H9 (cell line): ENCODE measurements around the gene KISS1R. TPM values are rescaled to one million over a fixed set of nuclear protein-coding genes. Genes with fewer than 3 reads are reported as not detected.

Experiments
- DNase-seq: peaks from one replicate; pipeline ENCODE4 v3.0.0-alpha.2; 2017
- H2AFZ ChIP-seq: one replicate; pipeline ENCODE4 v1.6.1; 2013; ENCODE audit warnings: mild to moderate bottlenecking, low read length, control low read depth, moderate library complexity
- H2AK5ac ChIP-seq: 2 replicates; pipeline ENCODE4 v1.6.1; 2013; ENCODE audit warnings: low read length, control low read depth, mixed read lengths; ENCODE audit not compliant: insufficient read length
- H2BK120ac ChIP-seq: one replicate; pipeline ENCODE4 v1.6.1; 2013; ENCODE audit warnings: low read depth, mild to moderate bottlenecking, low read length, control low read depth, inconsistent platforms; ENCODE audit not compliant: poor library complexity, severe bottlenecking
- H2BK12ac ChIP-seq: 2 replicates; pipeline ENCODE4 v1.6.1; 2013; ENCODE audit warnings: low read length, control low read depth, mixed read lengths, low read depth; ENCODE audit not compliant: insufficient read length
- H2BK15ac ChIP-seq: 2 replicates; pipeline ENCODE4 v1.6.1; 2013; ENCODE audit warnings: low read depth, low read length, control low read depth
- H2BK20ac ChIP-seq: one replicate; pipeline ENCODE4 v1.6.1; 2013; ENCODE audit warnings: low read depth, mild to moderate bottlenecking, low read length, control low read depth, inconsistent platforms; ENCODE audit not compliant: poor library complexity, severe bottlenecking
- H2BK5ac ChIP-seq: 2 replicates; pipeline ENCODE4 v1.6.1; 2013; ENCODE audit warnings: low read length, control low read depth, mixed read lengths; ENCODE audit not compliant: insufficient read length
- H3K14ac ChIP-seq: 2 replicates; pipeline ENCODE4 v1.6.1; 2013; ENCODE audit warnings: low read length, control low read depth; ENCODE audit not compliant: insufficient read depth
- H3K18ac ChIP-seq: 2 replicates; pipeline ENCODE4 v1.6.1; 2013; ENCODE audit warnings: low read depth, mild to moderate bottlenecking, mixed read lengths, low read length, control low read depth; ENCODE audit not compliant: insufficient read length
- H3K23ac ChIP-seq: 2 replicates; pipeline ENCODE4 v1.6.1; 2013; ENCODE audit warnings: low read length, control low read depth, mixed read lengths, low read depth; ENCODE audit not compliant: insufficient read length
- H3K23me2 ChIP-seq: 2 replicates; pipeline ENCODE4 v1.6.1; 2013; ENCODE audit warnings: low read depth, mild to moderate bottlenecking, mixed read lengths, low read length, control low read depth; ENCODE audit not compliant: insufficient read length, poor library complexity, severe bottlenecking
- H3K27ac ChIP-seq: 2 replicates; pipeline ENCODE4 v1.5.1; 2013; ENCODE audit warnings: low read length, control low read depth, mixed read lengths, low read depth; ENCODE audit not compliant: insufficient read length
- H3K27me3 ChIP-seq: 2 replicates; pipeline ENCODE4 v1.6.1; 2013; ENCODE audit warnings: low read length, control low read depth, inconsistent platforms; ENCODE audit not compliant: insufficient read depth
- H3K4ac ChIP-seq: 2 replicates; pipeline ENCODE4 v1.6.1; 2013; ENCODE audit warnings: low read depth, mild to moderate bottlenecking, control low read depth, inconsistent platforms, low read length, moderate library complexity
- H3K4me1 ChIP-seq: 2 replicates; pipeline ENCODE4 v1.6.1; 2013; ENCODE audit warnings: low read length, control low read depth, inconsistent platforms; ENCODE audit not compliant: insufficient read depth
- H3K4me2 ChIP-seq: 2 replicates; pipeline ENCODE4 v1.6.1; 2013; ENCODE audit warnings: low read length, control low read depth, mixed read lengths; ENCODE audit not compliant: insufficient read length, insufficient read depth
- H3K56ac ChIP-seq: 2 replicates; pipeline ENCODE4 v1.6.1; 2013; ENCODE audit warnings: low read depth, mild to moderate bottlenecking, mixed read lengths, low read length, control low read depth; ENCODE audit not compliant: insufficient read length
- H3K79me1 ChIP-seq: 2 replicates; pipeline ENCODE4 v1.6.1; 2013; ENCODE audit warnings: low read depth, mild to moderate bottlenecking, moderate library complexity, low read length, control low read depth, inconsistent platforms; ENCODE audit not compliant: insufficient read depth, poor library complexity, severe bottlenecking
- H3K79me2 ChIP-seq: 2 replicates; pipeline ENCODE4 v1.6.1; 2013; ENCODE audit warnings: low read length, control low read depth, inconsistent platforms; ENCODE audit not compliant: insufficient read depth
- H3K9ac ChIP-seq: 2 replicates; pipeline ENCODE4 v1.6.1; 2013; ENCODE audit warnings: low read length, control low read depth, mixed read lengths; ENCODE audit not compliant: insufficient read length; ENCODE audit errors: extremely low read depth
- H3K9me3 ChIP-seq: one replicate; pipeline ENCODE4 v1.6.1; 2013; ENCODE audit warnings: low read depth, low read length, inconsistent platforms; ENCODE audit not compliant: control insufficient read depth
- H3T11ph ChIP-seq: one replicate; pipeline ENCODE4 v1.6.1; 2013; ENCODE audit warnings: mild to moderate bottlenecking, low read length, control low read depth, inconsistent platforms
- H4K20me1 ChIP-seq: one replicate; pipeline ENCODE4 v1.6.1; 2013; ENCODE audit not compliant: control insufficient read depth, insufficient read length, insufficient read depth
- H4K5ac ChIP-seq: 2 replicates; pipeline ENCODE4 v1.6.1; 2013; ENCODE audit warnings: low read depth, mild to moderate bottlenecking, mixed read lengths, low read length, control low read depth; ENCODE audit not compliant: insufficient read length
- H4K8ac ChIP-seq: replicated peaks from 2 replicates; pipeline ENCODE4 v1.6.1; 2013; ENCODE audit warnings: low read length, control low read depth, mixed read lengths, low read depth; ENCODE audit not compliant: insufficient read length
- H4K91ac ChIP-seq: 2 replicates; pipeline ENCODE4 v1.6.1; 2013; ENCODE audit warnings: low read depth, mild to moderate bottlenecking, moderate library complexity, mixed read lengths, low read length, control low read depth; ENCODE audit not compliant: insufficient read length
- H3K27ac Mint-ChIP-seq, 3 experiments: 2 replicates in 2 of 3; 3 replicates in 1 of 3; pipeline ENCODE4 v1.8.0; 2020 to 2021; ENCODE audit warnings: mixed read lengths in 3 of 3, mild to moderate bottlenecking in 1 of 3, moderate library complexity in 1 of 3
- H3K27me3 Mint-ChIP-seq: 2 replicates; pipeline ENCODE4 v1.8.0; 2021; ENCODE audit warnings: low read depth, mild to moderate bottlenecking, moderate library complexity, mixed read lengths
- H3K36me3 Mint-ChIP-seq, 3 experiments: 2 replicates in 2 of 3; 3 replicates in 1 of 3; pipeline ENCODE4 v1.8.0; 2020 to 2021; ENCODE audit warnings: low read depth in 3 of 3, mixed read lengths in 3 of 3; ENCODE audit not compliant: insufficient read depth in 1 of 3
- H3K4me1 Mint-ChIP-seq, 2 experiments: 2 replicates each; pipeline ENCODE4 v1.8.0; 2020; ENCODE audit warnings: mixed read lengths in 2 of 2
- H3K4me3 Mint-ChIP-seq, 2 experiments: 2 replicates in 1 of 2; 3 replicates in 1 of 2; pipeline ENCODE4 v1.8.0; 2020 to 2021; ENCODE audit warnings: mild to moderate bottlenecking in 2 of 2, mixed read lengths in 2 of 2, moderate library complexity in 1 of 2
- H3K9me3 Mint-ChIP-seq, 2 experiments: 2 replicates in 1 of 2; 3 replicates in 1 of 2; pipeline ENCODE4 v1.8.0; 2020; ENCODE audit warnings: mild to moderate bottlenecking in 2 of 2, mixed read lengths in 2 of 2, moderate library complexity in 1 of 2
- WGBS: extraction: QIAGEN DNeasy Blood & Tissue Kit; methylation state at CpG from one replicate; pipeline ENCODE4 v1.1.7; 2013; ENCODE audit warnings: missing lambda C conversion rate, low lambda C conversion rate, mixed read lengths; ENCODE audit not compliant: insufficient read length; ENCODE audit errors: extremely low coverage; 5-methylcytosine and 5-hydroxymethylcytosine counted together
- total RNA-seq: library from RNA; stranded (reverse); gene quantifications from 2 replicates; pipeline ENCODE4 v1.2.1, GENCODE V29; 2021
- TF ChIP-seq, protein P1 (sequence below): fragments of 200-600 bp; sonication (generic); conservative IDR thresholded peaks from 3 replicates; pipeline ENCODE4 v1.8.0; 2021; ENCODE audit warnings: antibody characterized with exemption, mild to moderate bottlenecking

The KISS1R gene
- total RNA-seq, 1 experiment from 2014 or later = 3.3 TPM

DNA sequence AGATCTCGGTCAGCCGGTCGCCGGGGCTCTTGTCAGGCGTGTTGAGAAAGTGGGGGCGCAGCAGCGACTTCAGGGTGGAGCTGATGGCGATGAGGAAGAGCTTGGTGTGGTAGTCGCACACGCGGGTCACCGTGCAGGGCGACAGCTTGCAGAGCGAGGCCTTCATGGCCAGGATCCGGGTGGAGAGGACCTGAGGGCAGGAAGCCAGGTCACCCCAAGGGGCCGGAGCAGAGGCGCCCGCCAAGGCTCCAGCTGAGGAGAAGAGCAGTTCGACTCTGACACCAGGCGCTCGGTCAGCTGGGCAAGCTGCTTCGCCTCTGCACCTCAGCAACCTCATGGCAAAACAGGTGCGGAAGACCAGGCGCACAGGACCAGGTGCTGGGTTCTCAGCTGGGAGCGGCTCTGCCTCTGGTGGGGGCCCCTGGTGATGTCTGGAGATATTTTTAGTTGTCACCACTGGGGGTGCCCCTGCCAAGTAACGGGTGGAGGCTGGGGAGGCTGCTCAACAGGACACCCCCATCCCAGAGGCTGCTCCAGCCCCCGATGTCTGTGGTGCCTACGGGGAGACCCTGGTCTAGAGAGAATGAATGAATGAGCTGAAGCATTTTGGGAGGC lies 41.8 kb upstream of the KISS1R start:
- H3K27ac Mint-ChIP-seq = no peak overlapping the region
- Histone ChIP-seq H3K4ac (no peak overlapping the region), H3K9ac (no peak overlapping the region), H4K91ac (no peak overlapping the region), H2BK15ac (no peak overlapping the region), H4K20me1 (no peaks in the 10 kb centered on the region), H2BK12ac (no peak overlapping the region), H2BK5ac (no peak overlapping the region), H3K27ac (no peak overlapping the region), H3T11ph (no peak overlapping the region), H3K79me2 (no peaks in the 10 kb centered on the region), H3K18ac (no peak overlapping the region), H3K27me3 (no peaks in the 10 kb centered on the region), H3K23me2 (peaks cover 3% of the 10 kb centered on the region), H3K4me2 (no peak overlapping the region), H2AFZ (no peak overlapping the region), H3K14ac (no peak overlapping the region), H4K5ac (no peak overlapping the region), H3K9me3 (no peaks in the 10 kb centered on the region), H2AK5ac (no peak overlapping the region), H3K4me1 (no peaks in the 10 kb centered on the region), H3K79me1 (no peaks in the 10 kb centered on the region), H3K56ac (no peak overlapping the region), H2BK20ac (no peak overlapping the region), H2BK120ac (no peak overlapping the region), H3K23ac (no peak overlapping the region), H4K8ac (no peak overlapping the region)
- TF ChIP-seq, protein P1, sequence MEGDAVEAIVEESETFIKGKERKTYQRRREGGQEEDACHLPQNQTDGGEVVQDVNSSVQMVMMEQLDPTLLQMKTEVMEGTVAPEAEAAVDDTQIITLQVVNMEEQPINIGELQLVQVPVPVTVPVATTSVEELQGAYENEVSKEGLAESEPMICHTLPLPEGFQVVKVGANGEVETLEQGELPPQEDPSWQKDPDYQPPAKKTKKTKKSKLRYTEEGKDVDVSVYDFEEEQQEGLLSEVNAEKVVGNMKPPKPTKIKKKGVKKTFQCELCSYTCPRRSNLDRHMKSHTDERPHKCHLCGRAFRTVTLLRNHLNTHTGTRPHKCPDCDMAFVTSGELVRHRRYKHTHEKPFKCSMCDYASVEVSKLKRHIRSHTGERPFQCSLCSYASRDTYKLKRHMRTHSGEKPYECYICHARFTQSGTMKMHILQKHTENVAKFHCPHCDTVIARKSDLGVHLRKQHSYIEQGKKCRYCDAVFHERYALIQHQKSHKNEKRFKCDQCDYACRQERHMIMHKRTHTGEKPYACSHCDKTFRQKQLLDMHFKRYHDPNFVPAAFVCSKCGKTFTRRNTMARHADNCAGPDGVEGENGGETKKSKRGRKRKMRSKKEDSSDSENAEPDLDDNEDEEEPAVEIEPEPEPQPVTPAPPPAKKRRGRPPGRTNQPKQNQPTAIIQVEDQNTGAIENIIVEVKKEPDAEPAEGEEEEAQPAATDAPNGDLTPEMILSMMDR = no peak
- no peak overlapping the region; a peak in 1 of 5 replicates for H3K4me3 Mint-ChIP-seq
- H3K4me1 Mint-ChIP-seq = peaks cover 0 to 5% of the 10 kb centered on the region in 2 experiments; a peak in 1 of 4 replicates
- H3K27me3 Mint-ChIP-seq = no peaks in the 10 kb centered on the region; the same call in 1 of the 2 replicates
- H3K36me3 Mint-ChIP-seq = peaks cover 21 to 45% (median 33%) of the 10 kb centered on the region in 3 experiments
- WGBS = no CpG with 5 or more reads among the region's 28 CpGs
- peaks cover 6 to 7% of the 10 kb centered on the region in 2 experiments for H3K9me3 Mint-ChIP-seq
- no peak for DNase-seq
